ENCODE measurements around the gene PYCR2.

GRCh38 chr1:225883616-225884265 is 40.3 kb downstream of the PYCR2 start:
- no peak for TF ChIP-seq POLR2A (IDR thresholded peaks at IDR 0.05)
- TF ChIP-seq CTCF (IDR thresholded peaks at IDR 0.05): no peak
- TF ChIP-seq POLR2AphosphoS5 (IDR thresholded peaks at IDR 0.05): no peak

Data from suprapubic skin (tissue), 4 donors.